Mesendoderm (in vitro differentiated cells): Measurements from ENCODE around the gene TNFRSF14.

Experiments used
- DNase-seq: peaks from one replicate; pipeline ENCODE4 v3.0.0; 2013
- H2AK5ac ChIP-seq: 2 replicates; pipeline ENCODE4 v1.6.1; 2013; ENCODE audit warnings: low read length, inconsistent platforms
- H2BK120ac ChIP-seq: 2 replicates; pipeline ENCODE4 v1.6.1; 2013; ENCODE audit warnings: low read depth, mild to moderate bottlenecking, low read length, moderate library complexity, mixed read lengths
- H2BK15ac ChIP-seq: replicated peaks from 2 replicates; pipeline ENCODE4 v1.6.1; 2013; ENCODE audit warnings: low read depth, mild to moderate bottlenecking, moderate library complexity
- H2BK5ac ChIP-seq: 2 replicates; pipeline ENCODE4 v1.6.1; 2013; ENCODE audit warnings: low read length, inconsistent platforms
- H3K18ac ChIP-seq: 2 replicates; pipeline ENCODE4 v1.6.1; 2013; ENCODE audit warnings: mild to moderate bottlenecking, low read length, mixed read lengths
- H3K23ac ChIP-seq: one replicate; pipeline ENCODE4 v1.6.1; 2013; ENCODE audit warnings: low read length
- H3K27ac ChIP-seq: 2 replicates; pipeline ENCODE4 v1.5.1; 2013; ENCODE audit warnings: low read depth, mild to moderate bottlenecking, inconsistent platforms, low read length, moderate library complexity
- H3K27me3 ChIP-seq: 2 replicates; pipeline ENCODE4 v1.6.1; 2013; ENCODE audit warnings: low read length, control low read depth, mild to moderate bottlenecking, inconsistent platforms; ENCODE audit not compliant: insufficient read depth, poor library complexity
- H3K36me3 ChIP-seq: 2 replicates; pipeline ENCODE4 v1.6.1; 2013; ENCODE audit warnings: low read length, inconsistent platforms; ENCODE audit not compliant: control insufficient read depth, insufficient read depth
- H3K4ac ChIP-seq: one replicate; pipeline ENCODE4 v1.6.1; 2013; ENCODE audit warnings: low read depth, mild to moderate bottlenecking, low read length, moderate library complexity
- H3K4me1 ChIP-seq: 2 replicates; pipeline ENCODE4 v1.6.1; 2013; ENCODE audit warnings: low read depth, low read length, inconsistent platforms; ENCODE audit not compliant: control insufficient read depth
- H3K4me2 ChIP-seq: 2 replicates; pipeline ENCODE4 v1.6.1; 2013; ENCODE audit warnings: low read length
- H3K4me3 ChIP-seq: 2 replicates; pipeline ENCODE4 v1.5.1; 2013; ENCODE audit warnings: mild to moderate bottlenecking, low read length
- H3K56ac ChIP-seq: one replicate; pipeline ENCODE4 v1.6.1; 2013; ENCODE audit warnings: low read length
- H3K79me1 ChIP-seq: 2 replicates; pipeline ENCODE4 v1.6.1; 2013; ENCODE audit warnings: low read length, inconsistent platforms
- H3K79me2 ChIP-seq: 2 replicates; pipeline ENCODE4 v1.6.1; 2013; ENCODE audit warnings: mild to moderate bottlenecking, low read length; ENCODE audit not compliant: control insufficient read depth, insufficient read depth
- H3K9ac ChIP-seq: 2 replicates; pipeline ENCODE4 v1.6.1; 2013; ENCODE audit warnings: low read length, inconsistent platforms
- H4K5ac ChIP-seq: one replicate; pipeline ENCODE4 v1.6.1; 2013; ENCODE audit warnings: low read length
- H4K8ac ChIP-seq: one replicate; pipeline ENCODE4 v1.6.1; 2013; ENCODE audit warnings: low read depth, mild to moderate bottlenecking, control low read depth, low read length, moderate library complexity
- whole genome bisulfite sequencing: extraction: QIAGEN DNeasy Blood & Tissue Kit; methylation state at CpG from one replicate; pipeline ENCODE4 v1.1.7; 2013; ENCODE audit warnings: low lambda C conversion rate, missing lambda C conversion rate; ENCODE audit not compliant: insufficient coverage; ENCODE audit errors: extremely low coverage; 5-methylcytosine and 5-hydroxymethylcytosine counted together

The TNFRSF14 gene

GRCh38 chr1:2528611-2528965 is 27.6 kb upstream of the TNFRSF14 start:
- no peak for DNase-seq
- Histone ChIP-seq H3K4me2 (no peak overlapping the region), H3K27ac (no peak overlapping the region), H3K36me3 (no peaks in the 10 kb centered on the region), H3K23ac (no peak overlapping the region), H2AK5ac (no peak overlapping the region), H3K27me3 (peaks cover 23% of the 10 kb centered on the region), H2BK15ac (no peak overlapping the region), H4K5ac (no peak overlapping the region), H2BK5ac (no peak overlapping the region), H3K18ac (no peak overlapping the region), H3K4me3 (no peak overlapping the region), H4K8ac (no peak overlapping the region), H3K9ac (no peak overlapping the region), H2BK120ac (no peak overlapping the region), H3K4me1 (peaks cover 6% of the 10 kb centered on the region), H3K79me1 (peaks cover 15% of the 10 kb centered on the region), H3K79me2 (peaks cover 23% of the 10 kb centered on the region), H3K4ac (no peak overlapping the region), H3K56ac (peak overlapping the region; percentile 15)
- WGBS, result no CpG with 5 or more reads among the region's 10 CpGs

GRCh38 chr1:2528966-2529783 is 27.0 kb upstream of the TNFRSF14 start:
- Histone ChIP-seq H2BK5ac (no peak overlapping the region), H3K79me2 (peaks cover 17% of the 10 kb centered on the region), H2BK120ac (no peak overlapping the region), H3K9ac (no peak overlapping the region), H3K4ac (no peak overlapping the region), H3K27me3 (peaks cover 23% of the 10 kb centered on the region), H2BK15ac (no peak overlapping the region), H4K5ac (no peak overlapping the region), H3K36me3 (no peaks in the 10 kb centered on the region), H3K18ac (no peak overlapping the region), H3K4me2 (peak overlapping the region; percentile 44), H3K56ac (peak overlapping the region; percentile 67), H3K4me1 (peaks cover 4% of the 10 kb centered on the region), H2AK5ac (no peak overlapping the region), H3K79me1 (peaks cover 12% of the 10 kb centered on the region), H3K27ac (no peak overlapping the region), H3K23ac (no peak overlapping the region), H3K4me3 (no peak overlapping the region), H4K8ac (no peak overlapping the region)
- WGBS, result no CpG with 5 or more reads among the region's 84 CpGs
- DNase-seq, result peak; percentile 75

- no peak within 1 kb of the TSS for H2BK120ac ChIP-seq
- H2BK5ac ChIP-seq, result no peak within 1 kb of the TSS
- peak within 1 kb of the TSS; percentile 44 for H3K4me2 ChIP-seq
- no peak for DNase-seq
- no peak within 1 kb of the TSS for H2AK5ac ChIP-seq
- H3K9ac ChIP-seq, result no peak within 1 kb of the TSS
- WGBS, result no CpG with 5 or more reads among the region's 91 CpGs
- no peak within 1 kb of the TSS for H3K23ac ChIP-seq
- H3K18ac ChIP-seq, result no peak within 1 kb of the TSS
- peaks cover 23% of the 10 kb centered on the region for H3K27me3 ChIP-seq
- H3K27ac ChIP-seq, result no peak within 1 kb of the TSS
- H3K4ac ChIP-seq, result no peak within 1 kb of the TSS
- H3K36me3 ChIP-seq, result no peaks in the 10 kb centered on the region
- peaks cover 9% of the 10 kb centered on the region for H3K79me2 ChIP-seq
- no peak within 1 kb of the TSS for H2BK15ac ChIP-seq
- H3K4me1 ChIP-seq, result peaks cover 4% of the 10 kb centered on the region
- no peak within 1 kb of the TSS for H4K8ac ChIP-seq
- peak within 1 kb of the TSS; percentile 67 for H3K56ac ChIP-seq
- H3K79me1 ChIP-seq, result peaks cover 7% of the 10 kb centered on the region
- no peak within 1 kb of the TSS for H4K5ac ChIP-seq
- H3K4me3 ChIP-seq, result no peak within 1 kb of the TSS
Observed at GRCh38 chr1:2529784-2530512, 26.2 kb upstream of the TNFRSF14 start, which contains the start of gene HES5. Gene HES5, minus strand, starts transcription at chr1:2530263. Its CDS starts 99 bp downstream, at chr1:2530164.

- H4K5ac ChIP-seq, result no peak overlapping the region
- no peak overlapping the region for H4K8ac ChIP-seq
- H2BK5ac ChIP-seq, result no peak overlapping the region
- no peak overlapping the region for H3K4me3 ChIP-seq
- H3K23ac ChIP-seq, result no peak overlapping the region
- no peak overlapping the region for H3K27ac ChIP-seq
- H2BK15ac ChIP-seq, result no peak overlapping the region
- H3K79me1 ChIP-seq, result peaks cover under 1% of the 10 kb centered on the region
- peaks cover 23% of the 10 kb centered on the region for H3K27me3 ChIP-seq
- no peak for DNase-seq
- H2BK120ac ChIP-seq, result no peak overlapping the region
- peaks cover 2% of the 10 kb centered on the region for H3K4me1 ChIP-seq
- H3K4ac ChIP-seq, result no peak overlapping the region
- H3K9ac ChIP-seq, result no peak overlapping the region
- no peaks in the 10 kb centered on the region for H3K36me3 ChIP-seq
- H3K56ac ChIP-seq, result no peak overlapping the region
- peaks cover 1% of the 10 kb centered on the region for H3K79me2 ChIP-seq
- H2AK5ac ChIP-seq, result no peak overlapping the region
- H3K18ac ChIP-seq, result no peak overlapping the region
- H3K4me2 ChIP-seq, result no peak overlapping the region
- WGBS, result no CpG with 5 or more reads among the region's 30 CpGs
Observed at GRCh38 chr1:2530513-2531361, 25.4 kb upstream of the TNFRSF14 start.

- H3K4ac ChIP-seq, result no peak overlapping the region
- H2BK15ac ChIP-seq, result no peak overlapping the region
- no peak overlapping the region for H3K4me2 ChIP-seq
- H3K18ac ChIP-seq, result no peak overlapping the region
- no peaks in the 10 kb centered on the region for H3K79me1 ChIP-seq
- no CpG with 5 or more reads among the region's 23 CpGs for WGBS
- H3K27ac ChIP-seq, result no peak overlapping the region
- H3K23ac ChIP-seq, result no peak overlapping the region
- H3K4me3 ChIP-seq, result no peak overlapping the region
- no peak overlapping the region for H4K5ac ChIP-seq
- no peak for DNase-seq
- no peaks in the 10 kb centered on the region for H3K4me1 ChIP-seq
- no peak overlapping the region for H3K56ac ChIP-seq
- H2AK5ac ChIP-seq, result no peak overlapping the region
- no peak overlapping the region for H2BK5ac ChIP-seq
- no peak overlapping the region for H3K9ac ChIP-seq
- no peak overlapping the region for H4K8ac ChIP-seq
- H3K27me3 ChIP-seq, result peaks cover 23% of the 10 kb centered on the region
- no peaks in the 10 kb centered on the region for H3K36me3 ChIP-seq
- H3K79me2 ChIP-seq, result no peaks in the 10 kb centered on the region
- H2BK120ac ChIP-seq, result no peak overlapping the region
Observed at GRCh38 chr1:2532485-2533160, 23.5 kb upstream of the TNFRSF14 start.
